GM06990 (cell line): ENCODE results near the gene WNT9B.

Experiments
- DNase-seq: peaks from one replicate; pipeline ENCODE4 v3.0.0-alpha.2; 2011; ENCODE audit not compliant: insufficient read length; ENCODE audit errors: extremely low read depth
- H3K27me3 ChIP-seq: replicated peaks from 2 replicates; pipeline ENCODE4 v1.6.0; 2011; ENCODE audit warnings: low read length; ENCODE audit not compliant: control insufficient read depth, insufficient read depth
- H3K36me3 ChIP-seq: 2 replicates; pipeline ENCODE4 v1.5.1; 2011; ENCODE audit warnings: low read length; ENCODE audit not compliant: control insufficient read depth, insufficient read depth
- H3K4me3 ChIP-seq: replicated peaks from 2 replicates; pipeline ENCODE4 v1.5.1; 2011; ENCODE audit warnings: low read depth, mild to moderate bottlenecking, control low read depth, low read length
- TF ChIP-seq, protein P1 (sequence below): IDR thresholded peaks from 2 replicates; pipeline ENCODE4 v1.5.1; 2011; ENCODE audit warnings: low read length, control low read depth, mild to moderate bottlenecking, inconsistent platforms; ENCODE audit not compliant: insufficient read depth, poor library complexity, severe bottlenecking

WNT9B gene

DNA sequence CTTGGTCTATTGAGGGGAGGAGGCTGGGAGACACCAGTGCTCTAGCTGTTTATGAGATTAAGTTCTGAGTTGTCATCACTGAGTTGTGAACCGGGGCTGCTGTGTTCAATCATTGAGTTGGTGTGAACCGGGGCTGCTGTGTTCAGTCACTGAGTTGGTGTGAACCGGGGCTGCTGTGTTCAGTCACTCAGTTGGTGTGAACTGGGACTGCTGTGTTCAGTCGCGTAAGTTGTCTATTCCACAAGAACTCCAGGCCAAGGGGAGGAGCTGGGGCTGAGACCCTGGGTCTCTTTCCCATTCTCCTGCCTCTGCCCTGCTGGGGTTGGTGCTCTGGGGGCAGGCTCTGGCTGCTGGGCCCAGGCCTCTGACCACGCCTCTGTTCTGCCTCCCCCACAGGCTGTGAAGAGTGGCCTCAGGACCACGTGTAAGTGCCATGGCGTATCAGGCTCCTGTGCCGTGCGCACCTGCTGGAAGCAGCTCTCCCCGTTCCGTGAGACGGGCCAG lies 24.5 kb downstream of the WNT9B start:
- TF ChIP-seq, protein P1, sequence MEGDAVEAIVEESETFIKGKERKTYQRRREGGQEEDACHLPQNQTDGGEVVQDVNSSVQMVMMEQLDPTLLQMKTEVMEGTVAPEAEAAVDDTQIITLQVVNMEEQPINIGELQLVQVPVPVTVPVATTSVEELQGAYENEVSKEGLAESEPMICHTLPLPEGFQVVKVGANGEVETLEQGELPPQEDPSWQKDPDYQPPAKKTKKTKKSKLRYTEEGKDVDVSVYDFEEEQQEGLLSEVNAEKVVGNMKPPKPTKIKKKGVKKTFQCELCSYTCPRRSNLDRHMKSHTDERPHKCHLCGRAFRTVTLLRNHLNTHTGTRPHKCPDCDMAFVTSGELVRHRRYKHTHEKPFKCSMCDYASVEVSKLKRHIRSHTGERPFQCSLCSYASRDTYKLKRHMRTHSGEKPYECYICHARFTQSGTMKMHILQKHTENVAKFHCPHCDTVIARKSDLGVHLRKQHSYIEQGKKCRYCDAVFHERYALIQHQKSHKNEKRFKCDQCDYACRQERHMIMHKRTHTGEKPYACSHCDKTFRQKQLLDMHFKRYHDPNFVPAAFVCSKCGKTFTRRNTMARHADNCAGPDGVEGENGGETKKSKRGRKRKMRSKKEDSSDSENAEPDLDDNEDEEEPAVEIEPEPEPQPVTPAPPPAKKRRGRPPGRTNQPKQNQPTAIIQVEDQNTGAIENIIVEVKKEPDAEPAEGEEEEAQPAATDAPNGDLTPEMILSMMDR = no peak
- Histone ChIP-seq H3K27me3 (no peaks in the 10 kb centered on the region; the same call in 1 of the 2 replicates), H3K4me3 (no peak overlapping the region), H3K36me3 (no peaks in the 10 kb centered on the region)
- no peak for DNase-seq

DNA sequence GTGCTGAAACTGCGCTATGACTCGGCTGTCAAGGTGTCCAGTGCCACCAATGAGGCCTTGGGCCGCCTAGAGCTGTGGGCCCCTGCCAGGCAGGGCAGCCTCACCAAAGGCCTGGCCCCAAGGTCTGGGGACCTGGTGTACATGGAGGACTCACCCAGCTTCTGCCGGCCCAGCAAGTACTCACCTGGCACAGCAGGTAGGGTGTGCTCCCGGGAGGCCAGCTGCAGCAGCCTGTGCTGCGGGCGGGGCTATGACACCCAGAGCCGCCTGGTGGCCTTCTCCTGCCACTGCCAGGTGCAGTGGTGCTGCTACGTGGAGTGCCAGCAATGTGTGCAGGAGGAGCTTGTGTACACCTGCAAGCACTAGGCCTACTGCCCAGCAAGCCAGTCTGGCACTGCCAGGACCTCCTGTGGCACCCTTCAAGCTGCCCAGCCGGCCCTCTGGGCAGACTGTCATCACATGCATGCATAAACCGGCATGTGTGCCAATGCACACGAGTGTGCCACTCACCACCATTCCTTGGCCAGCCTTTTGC lies 25.0 kb downstream of the WNT9B start:
- Histone ChIP-seq H3K4me3 (no peak overlapping the region), H3K27me3 (no peaks in the 10 kb centered on the region; the same call in 1 of the 2 replicates), H3K36me3 (no peaks in the 10 kb centered on the region)
- DNase-seq = no peak
- TF ChIP-seq, protein P1 = peak; percentile 65

DNA sequence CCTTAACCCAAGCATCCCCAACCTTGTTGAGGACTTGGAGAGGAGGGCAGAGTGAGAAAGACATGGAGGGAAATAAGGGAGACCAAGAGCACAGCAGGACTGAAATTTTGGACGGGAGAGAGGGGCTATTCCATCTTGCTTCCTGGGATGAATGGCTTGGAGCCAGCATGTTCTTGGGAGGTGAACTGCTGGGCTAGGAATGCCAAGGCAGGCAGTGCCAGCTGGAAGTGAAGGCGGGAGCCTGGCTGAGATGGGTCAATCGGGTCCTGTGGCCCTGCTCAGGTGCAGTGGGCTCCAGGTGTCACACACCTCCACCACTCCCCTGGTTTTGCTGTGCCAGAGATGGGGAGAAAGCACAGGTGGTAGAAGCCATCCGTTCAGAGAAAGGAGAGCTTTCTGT lies 25.5 kb downstream of the WNT9B start:
- no peak overlapping the region for H3K4me3 ChIP-seq
- H3K36me3 ChIP-seq = no peaks in the 10 kb centered on the region
- H3K27me3 ChIP-seq = no peaks in the 10 kb centered on the region; the same call in 1 of the 2 replicates
- TF ChIP-seq, protein P1 = no peak
- no peak for DNase-seq

- DNase-seq = no peak
- no peaks in the 10 kb centered on the region for H3K36me3 ChIP-seq
- H3K27me3 ChIP-seq = no peaks in the 10 kb centered on the region; the same call in 1 of the 2 replicates
- TF ChIP-seq, protein P1 = no peak
- no peak overlapping the region for H3K4me3 ChIP-seq
These were observed 26.1 kb downstream of the WNT9B start for GRCh38 chr17:46877466-46877865.

DNA sequence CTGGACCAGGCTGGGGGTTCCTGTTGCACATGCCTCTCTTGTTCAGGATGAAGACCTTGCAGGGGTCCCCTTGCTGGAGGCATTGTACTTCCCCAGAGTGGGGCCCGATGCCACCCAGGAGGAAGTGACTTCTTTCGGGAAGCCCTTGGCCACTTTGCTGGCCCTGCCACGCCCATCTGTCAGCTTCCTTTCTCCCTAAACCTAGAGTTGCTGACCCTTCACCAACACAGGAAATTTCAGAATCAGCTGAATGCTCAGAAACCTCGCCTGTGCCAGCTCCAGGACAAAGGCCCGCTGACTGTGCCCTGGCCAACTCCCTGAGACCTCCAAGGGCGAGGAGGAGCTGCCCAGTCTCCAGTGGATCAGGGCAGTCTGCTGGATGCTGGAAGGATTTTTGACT lies 26.7 kb downstream of the WNT9B start:
- TF ChIP-seq, protein P1 = no peak
- DNase-seq = no peak
- Histone ChIP-seq H3K27me3 (no peaks in the 10 kb centered on the region; the same call in 1 of the 2 replicates), H3K36me3 (no peaks in the 10 kb centered on the region), H3K4me3 (no peak overlapping the region)
